Measurements from ENCODE around the gene SLC35G3.
"Not testable (repeated sequence)": the region's sequence is repeated elsewhere in the genome, so short reads cannot be mapped to it uniquely, and the experiment has no call there.

SLC35G3 gene

DNA sequence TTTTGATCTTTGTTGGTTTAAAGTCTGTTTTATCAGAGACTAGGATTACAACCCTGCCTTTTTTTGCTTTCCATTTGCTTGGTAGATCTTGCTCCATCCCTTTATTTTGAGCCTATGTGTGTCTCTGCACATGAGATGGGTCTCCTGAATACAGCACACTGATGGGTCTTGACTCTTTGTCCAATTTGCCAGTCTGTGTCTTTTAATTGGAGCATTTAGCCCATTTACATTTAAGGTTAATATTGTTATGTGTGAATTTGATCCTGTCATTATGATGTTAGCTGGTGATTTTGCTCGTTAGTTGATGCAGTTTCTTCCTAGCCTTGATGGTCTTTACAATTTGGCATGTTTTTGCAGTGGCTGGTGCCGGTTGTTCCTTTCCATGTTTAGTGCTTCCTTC is 8.4 kb upstream of the SLC35G3 start:
- DNase-seq = not testable (repeated sequence)

DNA sequence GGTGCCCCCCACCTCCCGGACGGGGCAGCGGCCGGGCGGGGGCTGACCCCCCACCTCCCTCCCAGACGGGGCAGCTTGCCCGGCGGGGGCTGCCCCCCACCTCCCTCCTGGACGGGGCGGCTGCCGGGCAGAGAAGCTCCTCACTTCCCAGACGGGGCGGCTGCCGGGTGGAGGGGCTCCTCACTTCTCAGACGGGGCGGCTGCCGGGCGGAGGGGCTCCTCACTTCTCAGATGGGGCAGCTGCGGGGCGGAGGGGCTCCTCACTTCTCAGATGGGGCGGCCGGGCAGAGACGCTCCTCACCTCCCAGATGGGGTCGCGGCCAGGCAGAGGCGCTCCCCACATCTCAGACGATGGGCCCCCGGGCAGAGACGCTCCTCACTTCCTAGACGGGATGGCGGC is 869 bp upstream of the SLC35G3 start:
- not testable (repeated sequence) for DNase-seq

DNA sequence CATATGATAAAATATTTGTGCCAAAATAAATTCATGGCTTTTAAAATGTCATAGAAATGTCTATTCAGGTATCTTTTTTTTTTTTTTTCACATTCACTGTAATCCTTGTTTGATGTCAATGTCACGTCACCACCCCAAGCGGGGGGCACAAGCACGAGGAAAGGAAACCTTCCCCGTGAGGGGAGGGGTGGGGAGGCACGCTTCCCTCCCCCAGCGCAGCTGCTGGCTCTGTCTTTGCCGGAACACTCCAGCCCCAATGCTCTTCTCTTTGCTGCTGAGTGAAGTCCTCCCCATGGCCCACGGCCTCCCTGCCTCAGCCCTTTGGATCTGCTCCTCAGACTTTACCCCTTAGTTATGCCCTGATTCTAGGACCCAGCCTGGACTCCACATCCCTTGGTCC is 1.5 kb downstream of the SLC35G3 start:
- no peak for DNase-seq

DNA sequence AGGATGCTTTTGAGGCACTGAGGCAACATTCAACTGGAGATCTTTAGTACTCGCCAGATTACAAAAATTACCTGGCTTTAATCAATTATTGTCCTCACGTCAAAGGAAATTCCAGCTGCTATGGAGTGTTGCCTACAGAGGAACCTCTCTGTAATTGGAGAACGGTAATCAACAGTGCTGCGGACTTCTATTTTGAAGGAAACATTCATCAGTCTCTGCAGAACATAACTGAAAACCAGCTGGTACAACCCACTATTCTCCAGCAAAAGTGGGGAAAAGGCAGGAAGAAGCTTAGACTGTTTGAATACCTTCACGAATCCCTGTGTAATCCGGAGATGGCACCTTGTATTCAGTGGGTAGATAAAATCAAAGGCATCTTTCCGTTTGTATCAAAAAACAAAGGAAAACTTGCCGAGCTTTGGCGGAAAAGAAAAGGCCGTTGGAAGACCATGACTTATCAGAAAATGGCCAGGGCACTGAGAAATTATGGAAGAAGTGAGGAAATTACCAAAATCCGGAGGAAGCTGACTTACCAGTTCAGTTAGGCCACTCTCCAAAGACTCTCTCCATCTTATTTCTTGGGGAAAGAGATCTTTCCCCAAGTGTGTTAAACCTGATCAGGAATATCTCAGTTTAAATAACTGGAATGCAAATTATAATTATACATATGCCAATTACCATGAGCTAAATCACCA is 3.0 kb downstream of the SLC35G3 start:
- no peak for DNase-seq

DNA sequence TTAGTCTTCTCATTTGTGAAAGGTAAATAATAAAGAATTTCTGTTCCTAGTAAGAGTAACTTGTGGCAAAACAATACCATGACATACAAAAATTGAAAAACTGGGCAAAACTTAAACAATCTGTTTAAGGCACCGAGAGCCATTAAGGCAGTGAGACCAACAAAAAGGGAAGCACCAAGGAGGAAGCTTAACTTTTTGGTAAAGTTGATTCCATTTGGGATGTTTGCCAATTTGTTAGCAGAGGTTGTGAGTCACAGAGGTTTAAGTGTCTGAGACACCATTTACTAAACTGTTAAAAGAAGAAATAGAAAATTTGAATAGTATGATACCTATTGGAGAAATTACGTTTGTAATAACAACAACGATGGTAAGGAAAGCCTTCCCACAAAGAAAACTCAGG is 4.9 kb downstream of the SLC35G3 start:
- peak; percentile 47 for DNase-seq

DNA sequence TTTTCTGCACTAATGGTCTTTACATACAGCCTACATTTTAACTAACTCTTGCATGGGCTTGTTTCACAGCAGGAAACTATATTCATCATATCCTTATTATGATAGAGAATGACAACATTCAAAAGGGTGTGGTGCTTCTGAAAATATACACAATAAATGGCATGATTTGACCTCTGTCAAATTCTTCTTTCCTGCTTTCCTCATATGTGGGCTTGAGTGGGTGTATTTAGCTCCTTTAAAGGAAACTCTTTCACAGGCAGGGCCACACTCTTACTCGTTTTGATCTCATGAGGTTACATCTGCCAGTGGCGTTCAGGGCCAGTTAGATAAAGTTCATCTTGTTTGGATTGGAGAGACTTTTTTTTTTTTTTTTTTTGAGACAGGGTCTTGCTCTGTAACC is 6.1 kb downstream of the SLC35G3 start:
- no peak for DNase-seq

DNA sequence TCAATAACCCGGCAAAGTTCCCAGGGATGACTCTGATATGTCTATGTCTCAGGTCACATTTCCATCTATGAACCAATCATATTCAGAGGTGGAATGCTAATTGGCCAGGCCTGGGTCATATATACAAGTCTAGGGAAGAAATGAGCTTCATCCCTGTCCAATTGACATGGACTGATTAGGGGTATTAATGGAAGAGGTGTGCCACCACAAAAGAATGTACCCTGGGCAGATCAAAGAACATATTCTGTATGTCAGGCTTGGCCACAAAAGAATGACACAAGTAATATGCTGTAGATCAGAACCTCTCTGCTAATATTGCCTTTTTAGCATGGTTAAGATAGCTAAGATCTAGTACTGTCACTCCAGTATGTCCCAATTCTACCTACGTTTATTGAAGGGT is 6.7 kb downstream of the SLC35G3 start:
- no peak for DNase-seq

DNA sequence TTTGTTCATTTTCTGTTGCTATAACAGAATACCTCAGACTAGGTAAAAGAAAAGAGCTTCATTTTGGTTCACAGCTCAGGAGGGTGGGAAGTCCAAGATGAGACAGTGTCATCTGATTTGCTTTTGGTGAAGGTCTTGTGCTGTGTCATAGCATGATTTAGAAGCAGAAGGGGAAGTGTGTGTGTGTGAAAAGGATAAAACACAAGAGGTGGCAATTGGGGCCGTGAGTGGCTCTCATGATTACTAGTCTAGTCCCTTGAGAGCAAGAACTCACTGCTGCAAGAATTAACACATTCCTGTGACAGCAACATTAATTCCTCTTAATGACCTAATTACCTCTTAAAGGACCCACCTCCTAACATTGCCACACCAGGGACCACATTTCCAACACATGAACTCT is 8.3 kb downstream of the SLC35G3 start:
- no peak for DNase-seq

DNA sequence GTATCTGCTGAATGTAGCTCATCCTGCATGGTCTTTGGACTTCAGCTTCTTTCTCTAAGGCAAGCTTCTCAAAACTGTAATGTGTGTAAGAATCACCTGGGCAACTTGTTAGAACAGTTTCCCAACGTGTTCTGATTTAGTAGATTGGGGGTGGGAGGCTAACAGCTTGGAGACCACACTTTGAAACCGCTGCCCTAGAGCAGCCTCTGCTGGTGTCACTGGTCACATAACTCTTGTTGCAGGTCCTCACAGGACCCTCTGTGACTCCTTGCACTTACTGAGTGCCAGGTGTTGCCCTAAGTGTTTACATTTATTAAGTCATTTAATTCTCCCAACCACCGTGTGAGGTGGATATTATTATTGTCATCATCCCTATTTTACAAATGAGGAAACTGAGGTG is 9.9 kb downstream of the SLC35G3 start:
- DNase-seq = no peak

DNA sequence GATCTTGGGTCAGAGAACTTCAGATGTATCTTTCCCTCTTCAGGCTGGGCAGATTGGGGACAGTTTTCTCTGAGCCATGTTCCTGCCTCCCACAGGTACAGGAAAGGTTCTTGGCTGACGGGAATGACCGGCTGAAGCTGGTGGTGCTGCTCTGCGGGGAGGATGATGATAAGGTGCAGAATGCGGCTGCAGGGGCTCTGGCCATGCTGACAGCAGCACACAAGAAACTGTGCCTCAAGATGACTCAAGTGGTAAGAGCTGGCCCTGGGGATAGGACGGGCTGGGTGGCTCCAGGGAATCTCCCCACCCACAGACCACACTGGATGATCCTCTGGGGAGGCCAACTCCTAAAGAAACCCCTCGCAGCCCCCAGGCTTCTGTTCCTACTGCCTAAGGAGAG is 10.9 kb downstream of the SLC35G3 start:
- DNase-seq = no peak

DNA sequence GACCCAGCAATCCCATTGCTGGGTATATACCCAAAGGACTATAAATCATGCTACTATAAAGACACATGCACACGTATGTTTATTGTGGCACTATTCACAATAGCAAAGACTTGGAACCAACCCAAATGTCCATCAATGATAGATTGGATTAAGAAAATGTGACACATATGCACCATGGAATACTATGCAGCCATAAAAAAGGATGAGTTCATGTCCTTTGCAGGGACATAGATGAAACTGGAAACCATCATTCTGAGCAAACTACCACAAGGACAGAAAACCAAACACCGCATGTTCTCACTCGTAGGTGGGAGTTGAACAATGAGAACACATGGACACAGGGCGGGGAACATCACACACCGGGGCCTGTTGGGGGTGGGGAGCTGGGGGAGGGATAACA is 14.8 kb downstream of the SLC35G3 start:
- DNase-seq = not testable (repeated sequence)

DNA sequence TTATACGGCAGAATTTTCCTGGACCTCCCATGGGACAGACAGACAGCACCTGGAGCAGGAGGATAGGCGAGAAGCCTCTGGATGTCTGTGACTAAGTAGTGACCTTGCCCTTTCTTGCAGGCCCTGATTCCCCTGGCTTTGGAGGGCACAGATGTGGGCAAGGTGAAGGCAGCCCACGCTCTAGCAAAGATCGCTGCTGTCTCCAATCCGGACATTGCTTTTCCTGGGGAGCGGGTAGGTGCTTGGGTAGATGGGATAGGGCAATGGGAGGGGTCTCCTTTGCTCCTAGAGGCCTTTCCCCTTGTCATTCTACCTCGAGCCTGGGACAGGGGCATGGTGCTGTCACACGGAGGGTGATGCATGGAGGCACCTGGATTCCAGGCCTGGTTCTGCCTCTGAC is 17.3 kb downstream of the SLC35G3 start:
- DNase-seq = no peak

DNA sequence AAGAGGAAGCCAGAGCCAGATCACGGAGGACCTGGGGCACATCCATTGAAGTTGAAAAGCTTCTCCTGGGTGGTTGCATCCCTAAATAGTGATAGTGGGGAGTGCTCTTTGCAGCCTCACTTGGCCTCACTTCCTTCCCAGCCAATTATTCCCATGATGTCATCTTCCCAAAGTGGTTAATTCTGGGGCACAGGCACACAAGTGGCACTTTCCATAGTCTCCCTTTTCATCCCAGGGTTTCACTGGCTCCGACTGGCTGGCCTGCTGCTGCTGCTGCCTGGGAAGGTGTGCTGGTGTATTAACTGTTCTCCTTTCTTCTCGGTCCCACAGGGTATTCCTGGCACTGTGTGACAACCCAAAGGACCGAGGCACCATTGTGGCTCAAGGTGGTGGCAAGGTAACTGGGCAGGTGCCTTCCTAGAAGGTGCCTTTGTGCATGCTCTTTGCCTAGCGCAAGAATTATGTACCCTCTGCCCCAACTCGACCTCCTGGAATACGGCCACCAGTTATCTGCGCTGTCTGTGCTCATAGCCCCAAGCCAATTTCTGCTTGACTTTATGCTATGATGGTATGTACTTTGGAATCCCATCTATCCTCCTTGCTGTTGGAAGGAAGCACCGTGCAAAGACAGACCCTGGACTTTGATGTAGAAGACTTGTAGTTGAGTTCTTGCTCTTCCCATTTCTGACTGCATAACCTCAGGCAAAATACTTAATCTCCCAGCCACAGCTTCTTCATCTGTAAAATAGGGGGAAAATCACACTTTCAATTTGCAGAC is 18.4 kb downstream of the SLC35G3 start:
- no peak for DNase-seq

DNA sequence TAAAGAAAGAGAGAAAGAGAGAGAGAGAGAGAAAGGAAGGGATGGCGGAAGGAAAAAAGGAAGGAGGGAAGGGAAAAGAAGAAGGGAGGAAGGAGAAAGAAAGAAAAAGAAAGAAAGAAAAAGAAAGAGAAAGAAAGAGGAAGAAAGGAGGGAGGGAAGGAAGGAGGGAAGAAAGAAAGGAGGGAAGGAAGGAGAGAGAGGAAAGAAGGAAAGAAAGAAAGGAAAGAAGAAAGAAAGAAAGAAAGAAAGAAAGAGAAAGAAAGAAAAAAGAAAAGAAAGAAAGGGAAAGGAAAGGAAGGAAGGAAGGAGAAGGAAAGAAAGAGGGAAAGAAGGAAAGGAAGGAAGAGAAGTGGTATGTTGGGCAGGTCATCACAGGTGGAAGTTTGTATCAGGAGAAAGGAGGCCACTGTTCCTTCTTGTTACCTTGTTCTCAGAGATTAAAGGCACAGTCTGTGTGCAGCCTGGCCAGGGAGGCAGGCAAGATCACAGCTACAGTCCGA is 19.3 kb downstream of the SLC35G3 start:
- DNase-seq = no peak

DNA sequence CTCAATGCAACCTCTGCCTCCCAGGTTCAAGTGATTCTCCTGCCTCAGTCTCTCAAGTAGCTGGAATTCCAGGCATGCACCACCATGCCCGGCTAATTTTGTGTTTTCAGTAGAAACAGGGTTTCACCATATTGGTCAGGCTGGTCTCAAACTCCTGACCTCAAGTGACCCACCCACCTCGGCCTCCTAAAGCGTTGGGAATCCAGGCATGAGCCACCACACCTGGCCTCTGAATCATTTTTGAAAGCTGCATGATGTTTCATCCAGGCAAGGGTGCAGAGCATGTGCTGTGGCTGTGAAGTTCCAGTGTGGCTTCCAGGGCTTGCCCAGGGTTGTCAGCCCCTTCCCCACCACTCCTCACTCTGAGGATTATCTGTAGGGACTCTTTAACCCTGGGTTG is 21.9 kb downstream of the SLC35G3 start:
- not testable (repeated sequence) for DNase-seq

DNA sequence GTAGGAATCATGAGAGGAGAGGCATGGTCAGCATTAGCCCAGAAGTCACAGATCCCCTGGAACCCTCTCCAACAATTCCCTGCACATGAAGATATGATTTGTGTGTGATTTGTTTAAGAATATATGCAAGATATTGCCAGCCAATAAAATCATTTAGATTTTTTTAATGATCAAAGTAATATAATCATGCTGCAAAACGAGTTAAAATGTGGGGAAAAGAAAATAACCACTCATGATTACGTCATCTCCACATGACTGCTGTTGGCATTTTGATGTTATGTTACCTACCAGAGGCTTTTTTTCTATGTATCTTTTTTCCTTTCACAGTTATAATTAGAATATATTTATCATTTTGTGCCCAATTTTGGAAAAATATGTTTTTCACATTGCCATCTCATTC is 22.4 kb downstream of the SLC35G3 start:
- peak; percentile 26 for DNase-seq

DNA sequence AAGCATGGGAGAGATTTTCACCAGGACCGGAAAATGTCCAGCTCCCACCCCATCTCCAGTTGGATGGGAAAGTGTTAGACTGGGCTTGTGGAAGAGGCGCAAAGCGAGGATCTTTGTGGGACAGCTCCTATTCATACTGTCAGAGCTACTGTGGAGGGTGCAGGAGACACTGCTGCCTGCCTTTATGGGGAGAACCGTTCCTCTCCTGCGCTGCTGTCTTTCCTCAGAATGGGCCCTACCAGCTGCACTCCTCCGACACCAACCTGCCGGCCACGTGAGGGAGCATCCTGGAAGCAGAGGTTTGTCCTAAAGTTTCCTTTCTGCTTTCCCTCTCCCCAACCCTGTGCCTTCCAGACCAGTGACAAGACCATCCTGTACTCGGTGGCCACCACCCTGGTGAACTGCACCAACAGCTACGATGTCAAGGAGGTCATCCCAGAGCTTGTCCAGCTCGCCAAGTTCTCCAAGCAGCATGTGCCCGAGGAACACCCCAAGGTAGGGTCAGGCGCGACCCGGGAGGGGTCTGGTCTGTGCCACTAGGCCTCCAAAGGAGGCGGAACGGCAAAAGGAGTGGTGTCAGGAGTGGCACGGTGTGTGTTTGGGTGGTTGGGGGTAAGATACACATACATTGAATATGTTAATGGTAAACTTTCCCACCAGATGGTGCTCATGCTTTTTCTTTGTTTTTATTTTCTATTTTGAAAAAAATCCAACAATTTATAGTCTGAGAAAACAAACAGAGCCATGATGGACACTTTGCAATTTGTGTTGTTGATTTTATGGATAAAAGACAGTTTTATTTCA is 23.0 kb downstream of the SLC35G3 start:
- DNase-seq = peak; percentile 8

DNA sequence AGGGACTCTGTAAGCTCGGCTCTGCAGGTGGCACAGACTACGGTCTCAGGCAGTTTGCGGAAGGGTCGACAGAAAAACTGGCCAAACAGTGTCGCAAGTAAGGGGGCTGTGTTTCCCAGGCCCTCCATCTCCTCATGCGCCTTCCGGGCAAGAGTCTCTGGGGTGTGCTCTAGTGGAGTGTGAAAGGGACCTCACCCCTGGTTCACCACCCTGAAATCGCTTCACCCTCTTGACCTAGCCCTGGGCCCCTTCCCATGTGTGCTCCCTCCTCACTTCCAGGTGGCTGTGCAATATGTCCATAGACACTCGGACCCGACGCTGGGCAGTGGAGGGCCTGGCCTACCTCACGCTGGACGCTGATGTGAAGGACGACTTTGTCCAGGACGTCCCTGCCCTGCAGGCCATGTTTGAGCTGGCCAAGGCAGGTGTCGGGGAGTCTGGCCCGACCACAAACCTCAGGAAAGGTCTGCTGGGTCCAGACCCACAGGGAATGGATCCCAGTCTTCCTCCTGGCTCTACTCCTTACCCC is 24.3 kb downstream of the SLC35G3 start:
- no peak for DNase-seq

DNA sequence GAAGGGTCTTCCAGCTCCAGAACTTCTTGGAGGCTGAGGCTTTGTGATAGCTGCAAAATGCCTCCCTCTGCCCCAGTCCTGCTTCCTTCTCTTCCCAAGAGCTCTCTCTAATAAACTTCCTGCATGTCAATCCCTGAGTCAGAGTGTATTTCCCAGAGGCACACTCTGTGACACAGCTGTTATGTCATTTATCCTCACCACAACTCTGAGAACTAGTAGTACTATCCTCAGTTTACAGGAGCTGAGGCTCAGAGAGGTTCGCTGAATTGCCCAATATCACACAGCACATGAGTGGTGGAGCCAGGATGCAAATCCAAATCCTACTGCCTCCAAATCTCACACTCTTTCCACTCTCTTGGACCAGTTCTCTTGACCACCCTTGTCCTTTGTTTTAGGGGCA is 26.5 kb downstream of the SLC35G3 start:
- DNase-seq = peak; percentile 79

DNA sequence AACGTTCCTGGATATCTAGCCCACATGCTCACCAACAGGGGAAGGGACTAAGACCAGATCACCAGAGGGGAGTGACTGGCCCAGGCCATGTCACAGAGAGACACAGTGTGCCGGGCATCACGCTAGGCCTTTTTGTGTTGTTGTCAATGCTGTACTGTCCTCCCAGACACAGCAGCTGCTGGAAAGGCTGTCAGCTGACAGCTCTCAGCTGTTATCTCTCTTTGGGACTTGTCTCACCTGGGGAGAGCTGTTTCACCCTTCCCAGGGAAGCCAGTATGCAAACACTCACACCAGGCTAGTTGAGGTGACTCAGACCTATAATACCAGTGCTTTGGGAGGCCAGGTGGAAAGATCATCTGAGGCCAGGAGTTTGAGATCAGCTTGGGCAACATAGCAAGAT is 27.1 kb downstream of the SLC35G3 start:
- DNase-seq = no peak

DNA sequence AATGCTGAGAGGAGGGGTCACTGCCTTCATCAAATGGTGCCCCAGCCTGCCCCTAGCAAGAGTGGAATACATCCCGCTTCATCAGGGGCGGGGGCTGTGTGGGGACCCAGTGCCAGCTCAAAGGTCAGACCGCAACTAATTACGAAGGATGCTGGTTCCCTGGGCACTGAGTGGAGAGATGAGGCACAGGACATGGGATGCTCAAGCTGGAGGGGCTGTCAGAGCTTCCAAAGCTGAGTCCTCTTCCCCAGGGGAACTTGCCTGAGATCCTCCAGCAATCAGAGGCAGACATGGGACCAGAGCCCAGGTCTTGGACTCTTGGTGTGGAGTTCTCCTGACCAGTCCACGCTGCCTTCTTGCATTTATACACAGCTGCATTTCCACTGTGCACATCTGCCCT is 27.7 kb downstream of the SLC35G3 start:
- no peak for DNase-seq

DNA sequence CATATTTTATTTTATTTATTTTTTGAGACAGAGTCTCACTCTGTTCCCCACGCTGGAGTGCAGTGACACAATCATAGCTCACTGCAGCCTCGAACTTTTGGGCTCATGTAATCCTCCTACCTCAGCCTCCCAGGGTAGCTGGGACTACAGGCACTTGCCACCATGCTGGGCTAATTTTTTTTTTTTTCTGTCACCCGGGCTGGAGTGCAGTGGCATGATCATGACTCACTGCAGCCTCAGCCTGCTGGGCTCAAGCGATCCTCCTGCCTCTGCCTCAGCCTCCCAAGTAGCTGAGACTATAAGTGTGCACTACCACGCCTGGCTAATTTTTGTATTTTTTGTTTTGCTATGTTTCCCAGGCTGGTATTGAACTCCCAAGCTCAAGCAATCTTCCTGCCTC is 29.5 kb downstream of the SLC35G3 start:
- no peak for DNase-seq

DNA sequence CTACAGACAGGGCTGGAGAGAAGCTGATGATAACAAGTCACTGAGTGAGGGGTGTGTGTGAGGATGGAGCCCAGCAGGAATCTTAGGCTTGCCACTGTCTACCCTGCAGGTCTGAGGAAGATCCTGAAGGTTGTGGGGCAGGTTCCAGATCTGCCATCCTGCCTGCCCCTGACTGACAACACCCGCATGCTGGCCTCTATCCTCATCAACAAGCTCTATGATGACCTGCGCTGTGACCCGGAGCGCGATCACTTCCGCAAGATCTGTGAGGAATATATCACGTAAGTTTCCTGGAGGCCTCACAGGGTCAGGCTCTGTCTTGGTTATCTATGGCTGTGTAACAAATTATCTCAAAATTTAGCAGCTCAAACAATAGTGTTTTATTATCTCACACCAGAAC is 30.3 kb downstream of the SLC35G3 start:
- no peak for DNase-seq
